22Rv1 (cell line): ENCODE data around the gene ZNF468.
"Not testable (repeated sequence)": the region's sequence is repeated elsewhere in the genome, so short reads cannot be mapped to it uniquely, and the experiment has no call there.

Experiments
- H3K27ac ChIP-seq: fragments of 450-650 bp; 2 replicates; pipeline ENCODE4 v1.5.1; 2017
- CTCF ChIP-seq: fragments of 450-650 bp; IDR thresholded peaks from 2 replicates; pipeline ENCODE4 v1.5.1; 2017; ENCODE audit warnings: mild to moderate bottlenecking
- ZFX ChIP-seq: fragments of 450-650 bp; IDR thresholded peaks from 2 replicates; pipeline ENCODE4 v1.6.1; 2017; ENCODE audit warnings: antibody characterized with exemption, borderline replicate concordance

The ZNF468 gene

DNA sequence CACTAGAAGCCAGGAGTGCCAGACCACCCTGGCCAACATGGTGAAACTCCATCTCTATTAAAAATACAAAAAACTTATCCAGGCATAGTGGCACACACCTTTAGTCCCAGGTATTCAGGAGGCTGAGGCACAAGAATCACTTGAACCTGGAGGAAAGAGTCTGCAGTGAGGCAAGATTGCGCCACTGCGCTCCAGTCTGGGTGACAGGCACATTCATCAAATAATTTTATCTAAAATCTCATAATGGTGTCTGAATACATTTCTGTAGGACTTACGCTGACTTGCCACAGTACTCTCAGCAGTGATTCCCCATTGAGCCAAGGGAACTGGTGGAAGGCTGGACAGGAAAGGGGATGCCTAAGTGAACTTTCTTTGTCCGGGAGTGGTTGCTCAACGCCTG lies 31.7 kb downstream of the ZNF468 start:
- TF ChIP-seq ZFX (no peak), CTCF (no peak)
- H3K27ac ChIP-seq, result no peak overlapping the region

GRCh38 chr19:52823676-52824075 lies 33.7 kb downstream of the ZNF468 start:
- no peak overlapping the region for H3K27ac ChIP-seq
- TF ChIP-seq ZFX, result no peak
- TF ChIP-seq CTCF, result no peak

DNA sequence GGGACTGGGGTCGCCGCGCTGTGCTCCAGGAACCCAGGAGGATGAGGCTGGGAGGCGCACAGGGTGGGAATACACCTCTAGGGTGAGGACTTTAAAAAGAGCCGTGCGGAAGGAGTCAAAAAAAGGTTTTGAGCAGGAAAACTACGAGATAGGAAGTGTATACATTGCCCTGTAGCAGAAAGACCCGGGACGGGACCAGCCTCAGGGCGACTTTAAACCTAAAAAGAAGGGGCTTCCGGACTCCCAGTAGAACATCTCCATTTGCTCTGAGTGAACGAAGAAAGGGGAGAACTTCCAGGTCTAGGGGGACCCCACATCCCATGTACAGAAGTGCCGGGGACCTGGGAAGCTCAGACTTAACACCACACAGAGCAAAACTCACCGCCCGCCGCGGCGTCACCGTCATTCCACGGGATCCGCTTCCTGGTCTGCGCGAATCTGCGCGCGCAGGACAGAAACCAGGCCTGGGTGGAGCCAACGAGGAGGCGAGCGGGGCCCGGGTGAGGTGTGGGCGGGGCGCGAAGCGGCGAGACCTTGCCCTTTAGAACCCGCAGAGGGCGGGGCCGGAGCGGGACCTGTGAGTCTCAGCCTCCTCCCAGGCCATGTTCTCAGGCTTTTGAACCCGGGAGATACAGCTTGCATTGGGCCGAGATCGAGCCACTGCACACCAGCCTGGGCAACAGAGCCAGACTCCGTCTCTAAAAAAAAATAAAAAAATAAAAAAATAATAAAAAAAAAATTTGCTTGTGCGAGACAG lies 36.0 kb downstream of the ZNF468 start, which contains the start of gene ZNF28:
ZNF28 (minus strand) TSS at position 430 of the 757 bp plus-strand sequence. CDS start 3,675 bp downstream, outside the sequence.
- H3K27ac ChIP-seq, result not testable (repeated sequence)

GRCh38 chr19:52820472-52821203 lies 36.8 kb downstream of the ZNF468 start:
- H3K27ac ChIP-seq, result not testable (repeated sequence)

- H3K27ac ChIP-seq, result no peak overlapping the region
- TF ChIP-seq CTCF (no peak), ZFX (no peak)
Measured at GRCh38 chr19:52809801-52810200, 47.6 kb downstream of the ZNF468 start.

- not testable (repeated sequence) for H3K27ac ChIP-seq
Measured at GRCh38 chr19:52799950-52800640, 57.3 kb downstream of the ZNF468 start.

DNA sequence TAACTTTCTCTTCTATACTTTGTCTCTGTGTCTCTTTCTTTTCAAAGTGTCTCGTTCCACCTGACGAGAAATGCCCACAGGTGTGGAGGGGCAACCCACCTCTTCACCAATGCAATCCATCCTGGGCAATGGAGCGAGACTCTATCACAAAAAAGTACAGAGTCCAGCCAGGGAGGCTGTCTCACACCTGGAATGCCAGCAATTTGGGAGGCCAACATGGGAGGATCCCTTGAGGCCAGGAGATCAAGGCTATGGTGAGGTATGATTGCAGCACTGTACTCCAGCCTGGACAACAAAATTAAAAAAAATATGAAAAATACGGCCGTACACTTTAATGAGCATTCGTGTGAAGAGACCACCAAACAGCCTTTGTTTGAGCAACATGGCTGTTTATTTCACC lies 68.0 kb downstream of the ZNF468 start:
- TF ChIP-seq ZFX (no peak), CTCF (no peak)
- H3K27ac ChIP-seq, result no peak overlapping the region
